Smooth muscle cell (in vitro differentiated cells): Measurements from ENCODE around the gene CDC42. TPM values are rescaled to one million over a fixed set of nuclear protein-coding genes. Genes with fewer than 3 reads are reported as not detected.

Experiments
- DNase-seq: peaks from one replicate; lab custom pipeline; 2025; ENCODE audit not compliant: unreplicated experiment; lab: John Stamatoyannopoulos, UW
- H2AFZ ChIP-seq: fragments of 200-600 bp; sonication (generic); 2 replicates; pipeline ENCODE4 v1.6.0; 2016; ENCODE audit warnings: antibody characterized with exemption, low read depth, mild to moderate bottlenecking
- H3F3A ChIP-seq: fragments of 200-600 bp; sonication (generic); 2 replicates; pipeline ENCODE4 v1.6.0; 2017; ENCODE audit warnings: antibody characterized with exemption, low read depth
- H3K27ac ChIP-seq: fragments of 200-600 bp; sonication (generic); 2 replicates; pipeline ENCODE4 v1.5.1; 2016; ENCODE audit warnings: low read depth, mild to moderate bottlenecking
- H3K27me3 ChIP-seq: fragments of 200-600 bp; sonication (generic); 2 replicates; pipeline ENCODE4 v1.6.1; 2016; ENCODE audit warnings: low read depth, mild to moderate bottlenecking
- H3K36me3 ChIP-seq: fragments of 200-600 bp; sonication (generic); 2 replicates; pipeline ENCODE4 v1.5.1; 2016; ENCODE audit warnings: low read depth
- H3K4me1 ChIP-seq: fragments of 200-600 bp; sonication (generic); 2 replicates; pipeline ENCODE4 v1.5.1; 2016; ENCODE audit warnings: low read depth
- H3K4me2 ChIP-seq: fragments of 200-600 bp; sonication (generic); 2 replicates; pipeline ENCODE4 v1.6.0; 2016; ENCODE audit warnings: mild to moderate bottlenecking
- H3K4me3 ChIP-seq: fragments of 200-600 bp; sonication (generic); 2 replicates; pipeline ENCODE4 v1.5.1; 2016; ENCODE audit warnings: mild to moderate bottlenecking
- H3K79me2 ChIP-seq: fragments of 200-600 bp; sonication (generic); 2 replicates; pipeline ENCODE4 v1.6.0; 2016; ENCODE audit warnings: low read depth, mild to moderate bottlenecking
- H3K9ac ChIP-seq: fragments of 200-600 bp; sonication (generic); 2 replicates; pipeline ENCODE4 v1.6.0; 2016; ENCODE audit warnings: low read depth
- H3K9me3 ChIP-seq: fragments of 200-600 bp; sonication (generic); replicated peaks from 2 replicates; pipeline ENCODE4 v1.5.1; 2016; ENCODE audit warnings: low read depth
- H4K20me1 ChIP-seq: fragments of 200-600 bp; sonication (generic); 2 replicates; pipeline ENCODE4 v1.6.0; 2016; ENCODE audit warnings: low read depth
- CTCF ChIP-seq: fragments of 200-600 bp; sonication (generic); IDR thresholded peaks from 2 replicates; pipeline ENCODE4 v1.5.1; 2017; ENCODE audit warnings: borderline replicate concordance, mild to moderate bottlenecking, antibody characterized with exemption; ENCODE audit not compliant: insufficient read depth, poor library complexity, severe bottlenecking
- WGBS: methylation state at CpG from one replicate; pipeline ENCODE4 v1.1.7; 2016; ENCODE audit warnings: low lambda C conversion rate; 5-methylcytosine and 5-hydroxymethylcytosine counted together
- polyA plus RNA-seq: library from polyadenylated mRNA; unstranded; fragments of >200 nt; fragmentation: Nextera tagmentation; extraction: Ambion mirVana; gene quantifications from 2 replicates; pipeline ENCODE4 v1.2.1, GENCODE V29; 2016
- total RNA-seq: library from RNA; depleted of rRNA; stranded (reverse); fragments of >200 nt; gene quantifications from 2 replicates; pipeline ENCODE4 v1.2.3, GENCODE V29; 2014

The CDC42 gene
- total and polyA plus RNA-seq, 2 experiments from 2014 or later = 74.0 to 407 TPM

GRCh38 chr1:22064751-22065402 is 12.4 kb downstream of the CDC42 start:
- Histone ChIP-seq H3K4me2 (no peak overlapping the region), H2AFZ (no peak overlapping the region), H3K79me2 (peaks cover 100% of the 10 kb centered on the region), H3K9ac (no peak overlapping the region), H3K27me3 (no peaks in the 10 kb centered on the region), H3K9me3 (no peaks in the 10 kb centered on the region), H4K20me1 (peaks cover 100% of the 10 kb centered on the region), H3F3A (no peaks in the 10 kb centered on the region), H3K27ac (peak overlapping the region; percentile 1), H3K36me3 (no peaks in the 10 kb centered on the region), H3K4me1 (peaks cover 5% of the 10 kb centered on the region), H3K4me3 (no peak overlapping the region)
- DNase-seq = no peak
- WGBS = 62% methylated on average over 12 of the region's 12 CpGs
- no peak for TF ChIP-seq CTCF

- no peak for DNase-seq
- H3K27ac ChIP-seq = peak overlapping the region; percentile 5
- WGBS = 78% methylated on average over 2 of the region's 2 CpGs
- no peak overlapping the region for H2AFZ ChIP-seq
- H3K9ac ChIP-seq = no peak overlapping the region
- peak overlapping the region; percentile 20 for H3K4me2 ChIP-seq
- no peak for TF ChIP-seq CTCF
- peaks cover 10% of the 10 kb centered on the region for H3K4me1 ChIP-seq
- H3K36me3 ChIP-seq = no peaks in the 10 kb centered on the region
- H3K79me2 ChIP-seq = peaks cover 100% of the 10 kb centered on the region
- H3F3A ChIP-seq = peaks cover 5% of the 10 kb centered on the region
- H3K27me3 ChIP-seq = no peaks in the 10 kb centered on the region
- H4K20me1 ChIP-seq = peaks cover 100% of the 10 kb centered on the region
- no peak overlapping the region for H3K4me3 ChIP-seq
- H3K9me3 ChIP-seq = no peaks in the 10 kb centered on the region
Observed at GRCh38 chr1:22071511-22071910, 19.0 kb downstream of the CDC42 start.

GRCh38 chr1:22074803-22075202 is 22.3 kb downstream of the CDC42 start:
- Histone ChIP-seq H3K27ac (peak overlapping the region; percentile 41), H3K79me2 (peaks cover 100% of the 10 kb centered on the region), H4K20me1 (peaks cover 100% of the 10 kb centered on the region), H3K27me3 (no peaks in the 10 kb centered on the region), H2AFZ (no peak overlapping the region), H3K4me2 (peak overlapping the region; percentile 3), H3K9me3 (no peaks in the 10 kb centered on the region), H3K9ac (no peak overlapping the region), H3F3A (peaks cover 10% of the 10 kb centered on the region), H3K4me1 (peaks cover 10% of the 10 kb centered on the region), H3K4me3 (no peak overlapping the region), H3K36me3 (peaks cover 4% of the 10 kb centered on the region)
- TF ChIP-seq CTCF = no peak
- WGBS = 33% methylated on average over 1 of the region's 1 CpG
- no peak for DNase-seq

- H3K9ac ChIP-seq = no peak overlapping the region
- no peak overlapping the region for H3K4me2 ChIP-seq
- H3F3A ChIP-seq = peaks cover 10% of the 10 kb centered on the region
- no peaks in the 10 kb centered on the region for H3K27me3 ChIP-seq
- peak overlapping the region; percentile 22 for H3K27ac ChIP-seq
- H4K20me1 ChIP-seq = peaks cover 100% of the 10 kb centered on the region
- no peak for TF ChIP-seq CTCF
- H3K79me2 ChIP-seq = peaks cover 100% of the 10 kb centered on the region
- no peak overlapping the region for H2AFZ ChIP-seq
- no peak for DNase-seq
- peaks cover 10% of the 10 kb centered on the region for H3K4me1 ChIP-seq
- no peak overlapping the region for H3K4me3 ChIP-seq
- peaks cover 7% of the 10 kb centered on the region for H3K36me3 ChIP-seq
- whole genome bisulfite sequencing = 43% methylated on average over 2 of the region's 2 CpGs
- H3K9me3 ChIP-seq = no peaks in the 10 kb centered on the region
Observed at GRCh38 chr1:22075718-22076117, 23.2 kb downstream of the CDC42 start.
